ENCODE data around the gene KRT27. TPM values are rescaled to one million over a fixed set of nuclear protein-coding genes. Genes with fewer than 3 reads are reported as not detected.

KRT27 gene
- total RNA-seq, 1 experiment from 2014 or later, result not detected

DNA sequence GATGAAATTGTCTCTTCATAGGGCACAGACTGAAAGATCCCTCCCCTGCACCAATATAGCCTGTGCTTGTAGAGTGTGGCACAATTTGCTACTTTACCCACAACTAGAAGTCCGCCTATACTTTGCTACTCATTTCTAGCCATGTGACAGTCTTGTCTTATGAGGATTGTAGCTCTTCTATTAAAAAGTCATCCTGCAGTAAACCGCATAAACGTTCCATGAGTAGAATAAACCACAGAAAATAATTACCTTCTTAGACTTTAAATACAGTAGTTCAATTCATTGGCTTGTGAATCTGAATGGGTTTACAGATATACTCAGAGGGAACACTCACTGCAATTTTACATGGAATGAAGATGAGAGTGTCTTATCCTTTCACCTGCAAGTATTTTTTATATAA lies 4.4 kb downstream of the KRT27 start:
- Histone ChIP-seq H3K27ac (ENCODE audit: low read length) (no peak overlapping the region), H3K36me3 (ENCODE audit: low read depth, low read length) (no peaks in the 10 kb centered on the region), H3K79me2 (ENCODE audit: low read length) (no peaks in the 10 kb centered on the region), H3K9ac (ENCODE audit: low read length) (no peak overlapping the region), H2AFZ (ENCODE audit: low read length) (no peak overlapping the region), H4K20me1 (ENCODE audit: low read length) (no peaks in the 10 kb centered on the region), H3F3A (ENCODE audit: low read length, unreplicated experiment) (no peaks in the 10 kb centered on the region), H3K4me1 (ENCODE audit: insufficient read depth, low read length) (no peaks in the 10 kb centered on the region), H3K4me2 (ENCODE audit: low read length) (no peak overlapping the region), H3K9me2 (replicated peaks; ENCODE audit: low read length) (no peaks in the 10 kb centered on the region), H3K4me3 (ENCODE audit: low read length) (no peak overlapping the region), H3K9me3 (ENCODE audit: low read length) (no peaks in the 10 kb centered on the region), H3K27me3 (ENCODE audit: low read length) (no peaks in the 10 kb centered on the region)
- no peak for TF ChIP-seq EZH2 (IDR thresholded peaks at IDR 0.05; ENCODE audit: low read length, unreplicated experiment)
- TF ChIP-seq, protein P1, sequence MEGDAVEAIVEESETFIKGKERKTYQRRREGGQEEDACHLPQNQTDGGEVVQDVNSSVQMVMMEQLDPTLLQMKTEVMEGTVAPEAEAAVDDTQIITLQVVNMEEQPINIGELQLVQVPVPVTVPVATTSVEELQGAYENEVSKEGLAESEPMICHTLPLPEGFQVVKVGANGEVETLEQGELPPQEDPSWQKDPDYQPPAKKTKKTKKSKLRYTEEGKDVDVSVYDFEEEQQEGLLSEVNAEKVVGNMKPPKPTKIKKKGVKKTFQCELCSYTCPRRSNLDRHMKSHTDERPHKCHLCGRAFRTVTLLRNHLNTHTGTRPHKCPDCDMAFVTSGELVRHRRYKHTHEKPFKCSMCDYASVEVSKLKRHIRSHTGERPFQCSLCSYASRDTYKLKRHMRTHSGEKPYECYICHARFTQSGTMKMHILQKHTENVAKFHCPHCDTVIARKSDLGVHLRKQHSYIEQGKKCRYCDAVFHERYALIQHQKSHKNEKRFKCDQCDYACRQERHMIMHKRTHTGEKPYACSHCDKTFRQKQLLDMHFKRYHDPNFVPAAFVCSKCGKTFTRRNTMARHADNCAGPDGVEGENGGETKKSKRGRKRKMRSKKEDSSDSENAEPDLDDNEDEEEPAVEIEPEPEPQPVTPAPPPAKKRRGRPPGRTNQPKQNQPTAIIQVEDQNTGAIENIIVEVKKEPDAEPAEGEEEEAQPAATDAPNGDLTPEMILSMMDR (conservative IDR thresholded peaks at IDR 0.05; ENCODE audit: low read depth, low read length), result no peak
- TF ChIP-seq EZH2phosphoT487 (IDR thresholded peaks at IDR 0.05; ENCODE audit: borderline replicate concordance, low read length), result no peak
- no TSS peak for BruUV-seq (replicated peaks)
- ChIA-PET POLR2A (ENCODE audit: unreplicated experiment) (no interaction called here), CTCF (no interaction called here)
- no peak for ATAC-seq
- intact Hi-C loops (cut with micrococcal nuclease), result no loop called here
- no peak for DNase-seq

DNA sequence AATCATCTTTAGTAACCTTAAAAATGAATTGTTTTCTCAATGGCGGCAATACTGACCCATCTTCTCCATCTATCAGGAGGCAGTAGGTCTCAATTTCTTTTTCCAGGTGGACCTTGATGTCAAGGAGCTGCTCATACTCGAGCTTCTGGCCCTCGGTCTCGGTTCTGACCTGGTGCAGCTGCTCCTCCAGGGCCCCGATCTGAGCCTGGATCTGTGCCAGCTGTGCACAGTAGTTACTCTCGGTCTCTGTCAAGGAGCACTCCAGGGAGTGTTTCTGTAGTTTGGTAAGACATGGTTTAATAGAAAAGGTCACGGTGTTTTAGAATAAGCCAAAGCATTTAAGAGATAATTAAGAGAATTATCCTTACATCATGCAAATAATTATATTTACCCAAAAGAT lies 4.9 kb downstream of the KRT27 start:
- H3K9me3 ChIP-seq (ENCODE audit: low read length), result no peaks in the 10 kb centered on the region
- H3K27me3 ChIP-seq (ENCODE audit: low read length), result no peaks in the 10 kb centered on the region
- no peaks in the 10 kb centered on the region for H3K9me2 ChIP-seq (replicated peaks; ENCODE audit: low read length)
- H3F3A ChIP-seq (ENCODE audit: low read length, unreplicated experiment), result no peaks in the 10 kb centered on the region
- no peak overlapping the region for H3K9ac ChIP-seq (ENCODE audit: low read length)
- no peak overlapping the region for H2AFZ ChIP-seq (ENCODE audit: low read length)
- TF ChIP-seq, protein P1 (conservative IDR thresholded peaks at IDR 0.05; ENCODE audit: low read depth, low read length), result no peak
- no peak for TF ChIP-seq EZH2 (IDR thresholded peaks at IDR 0.05; ENCODE audit: low read length, unreplicated experiment)
- TF ChIP-seq EZH2phosphoT487 (IDR thresholded peaks at IDR 0.05; ENCODE audit: borderline replicate concordance, low read length), result no peak
- H3K4me2 ChIP-seq (ENCODE audit: low read length), result no peak overlapping the region
- intact Hi-C loops (cut with micrococcal nuclease), result no loop called here
- no peak overlapping the region for H3K27ac ChIP-seq (ENCODE audit: low read length)
- ChIA-PET CTCF (no interaction called here), POLR2A (ENCODE audit: unreplicated experiment) (no interaction called here)
- DNase-seq (no peak), ATAC-seq (no peak)
- H3K4me1 ChIP-seq (ENCODE audit: insufficient read depth, low read length), result no peaks in the 10 kb centered on the region
- no peak overlapping the region for H3K4me3 ChIP-seq (ENCODE audit: low read length)
- no peaks in the 10 kb centered on the region for H3K36me3 ChIP-seq (ENCODE audit: low read depth, low read length)
- H3K79me2 ChIP-seq (ENCODE audit: low read length), result no peaks in the 10 kb centered on the region
- H4K20me1 ChIP-seq (ENCODE audit: low read length), result no peaks in the 10 kb centered on the region
- BruUV-seq (replicated peaks), result no TSS peak

DNA sequence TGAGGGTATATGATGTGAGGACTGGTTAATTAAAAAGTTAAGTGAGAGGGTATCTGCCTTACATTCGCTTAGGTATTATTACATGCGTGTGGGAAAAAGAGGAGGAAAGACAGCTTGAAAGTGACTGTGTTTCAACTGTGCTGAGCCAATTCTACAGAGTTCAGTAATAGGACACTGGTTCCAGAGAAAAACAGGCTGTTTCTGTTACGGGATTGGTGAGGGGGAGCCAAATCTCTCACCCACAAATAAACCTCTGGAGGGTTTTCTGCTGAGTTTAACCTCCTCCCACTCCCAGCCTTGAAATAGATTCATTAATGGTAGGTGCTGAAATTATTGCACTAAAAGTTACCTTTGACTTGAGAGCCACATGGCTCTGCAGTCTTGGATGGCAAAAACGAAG lies 6.4 kb downstream of the KRT27 start:
- H2AFZ ChIP-seq (ENCODE audit: low read length), result peak overlapping the region; percentile 25; the same call in 1 of the 2 replicates
- H3K36me3 ChIP-seq (ENCODE audit: low read depth, low read length), result no peaks in the 10 kb centered on the region
- H3K4me2 ChIP-seq (ENCODE audit: low read length), result no peak overlapping the region
- ATAC-seq, result no peak
- H4K20me1 ChIP-seq (ENCODE audit: low read length), result no peaks in the 10 kb centered on the region
- H3K9ac ChIP-seq (ENCODE audit: low read length), result no peak overlapping the region
- POLR2A ChIA-PET (ENCODE audit: unreplicated experiment), result no interaction called here
- TF ChIP-seq EZH2phosphoT487 (IDR thresholded peaks at IDR 0.05; ENCODE audit: borderline replicate concordance, low read length), result no peak
- TF ChIP-seq, protein P1 (conservative IDR thresholded peaks at IDR 0.05; ENCODE audit: low read depth, low read length), result no peak
- no peak for TF ChIP-seq EZH2 (IDR thresholded peaks at IDR 0.05; ENCODE audit: low read length, unreplicated experiment)
- no TSS peak for BruUV-seq (replicated peaks)
- H3K27ac ChIP-seq (ENCODE audit: low read length), result no peak overlapping the region
- peaks cover 9% of the 10 kb centered on the region for H3K27me3 ChIP-seq (ENCODE audit: low read length)
- H3K4me1 ChIP-seq (ENCODE audit: insufficient read depth, low read length), result no peaks in the 10 kb centered on the region
- H3F3A ChIP-seq (ENCODE audit: low read length, unreplicated experiment), result no peaks in the 10 kb centered on the region
- H3K9me3 ChIP-seq (ENCODE audit: low read length), result no peaks in the 10 kb centered on the region
- no peaks in the 10 kb centered on the region for H3K79me2 ChIP-seq (ENCODE audit: low read length)
- no peak overlapping the region for H3K4me3 ChIP-seq (ENCODE audit: low read length)
- no peaks in the 10 kb centered on the region for H3K9me2 ChIP-seq (replicated peaks; ENCODE audit: low read length)
- CTCF ChIA-PET, result no interaction called here
- DNase-seq, result no peak
- intact Hi-C loops (cut with micrococcal nuclease), result no loop called here

All from PC-3 (cell line).